HPDE6-E6E7 (cell line): ENCODE measurements around the gene MAN1A2.

Source experiments
- DNase-seq: peaks from one replicate; pipeline ENCODE4 v3.0.0; 2011; ENCODE audit warnings: missing footprints; ENCODE audit errors: extremely low spot score

MAN1A2 gene

DNA sequence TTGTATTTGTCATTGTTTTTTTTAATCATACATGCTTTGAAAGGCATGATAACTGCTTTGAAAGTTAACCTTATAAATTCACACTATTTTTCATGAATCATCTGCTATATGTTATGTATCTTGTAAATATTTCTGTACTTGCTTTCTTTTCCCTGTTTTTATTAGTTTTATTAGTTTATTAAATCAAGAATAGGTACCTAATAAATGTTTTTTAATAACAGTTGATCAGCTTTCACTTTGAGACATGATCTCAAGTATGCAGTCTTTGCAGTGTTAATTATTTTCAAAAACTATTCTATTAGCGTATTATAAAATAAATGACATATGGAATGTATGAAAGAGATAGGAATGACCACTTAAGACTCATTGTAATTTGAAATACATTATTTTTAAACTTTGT, 127.8 kb downstream of the MAN1A2 start:
- DNase-seq = no peak

DNA sequence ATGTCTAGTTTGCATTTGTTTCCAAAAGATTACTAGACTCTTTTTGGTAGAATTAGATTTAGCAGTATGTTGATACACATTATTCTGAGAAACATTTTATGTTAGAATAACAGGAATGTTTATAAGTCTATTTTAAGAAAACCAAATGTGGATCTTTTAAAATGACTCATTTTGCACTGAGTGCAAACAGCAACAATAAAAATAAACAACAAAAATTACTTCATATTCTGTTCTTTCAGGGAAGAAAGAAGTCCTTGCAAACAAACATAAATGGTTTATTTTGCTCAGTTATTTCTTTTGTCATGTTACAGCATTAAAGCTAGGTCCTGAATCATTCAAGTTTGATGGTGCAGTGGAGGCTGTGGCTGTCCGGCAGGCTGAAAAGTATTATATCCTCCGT, 131.8 kb downstream of the MAN1A2 start:
- DNase-seq = no peak

DNA sequence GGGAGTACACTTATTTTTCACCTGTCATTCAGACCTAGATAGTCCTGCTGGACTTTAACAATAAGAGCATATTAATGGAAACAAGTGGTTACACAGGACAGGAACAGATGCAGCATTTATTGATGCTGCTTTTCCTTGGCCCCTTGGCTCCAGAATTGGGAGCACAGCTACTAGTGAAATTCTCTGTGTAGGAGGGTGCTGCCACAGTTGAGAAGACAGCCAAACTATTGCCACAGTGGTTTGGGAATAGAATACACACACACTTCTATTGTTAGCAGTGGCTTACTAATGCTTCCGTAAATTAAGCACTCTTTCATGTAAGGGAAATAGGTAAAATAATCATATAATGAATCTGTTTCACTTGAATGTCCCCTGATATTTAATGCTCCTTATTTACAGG, 133.3 kb downstream of the MAN1A2 start:
- no peak for DNase-seq

DNA sequence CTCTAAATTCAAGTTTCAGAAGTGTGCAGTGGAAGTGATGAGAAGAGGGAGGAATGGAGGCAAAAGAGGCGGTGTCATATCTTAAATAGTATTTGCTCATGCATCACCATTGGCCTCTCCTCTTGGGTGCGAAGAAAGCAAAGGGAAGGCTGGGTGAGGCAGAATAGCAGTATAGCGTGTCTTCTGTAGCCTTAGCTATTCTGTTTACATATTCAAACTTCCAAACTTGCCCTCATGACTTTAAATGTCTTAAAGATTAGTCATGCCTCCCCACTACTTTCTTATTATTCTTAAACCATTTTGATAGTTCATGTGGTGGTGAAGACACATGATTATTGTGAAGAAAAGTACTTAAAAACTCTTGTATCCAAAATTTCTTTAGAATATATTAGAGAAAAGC, 134.0 kb downstream of the MAN1A2 start:
- no peak for DNase-seq

DNA sequence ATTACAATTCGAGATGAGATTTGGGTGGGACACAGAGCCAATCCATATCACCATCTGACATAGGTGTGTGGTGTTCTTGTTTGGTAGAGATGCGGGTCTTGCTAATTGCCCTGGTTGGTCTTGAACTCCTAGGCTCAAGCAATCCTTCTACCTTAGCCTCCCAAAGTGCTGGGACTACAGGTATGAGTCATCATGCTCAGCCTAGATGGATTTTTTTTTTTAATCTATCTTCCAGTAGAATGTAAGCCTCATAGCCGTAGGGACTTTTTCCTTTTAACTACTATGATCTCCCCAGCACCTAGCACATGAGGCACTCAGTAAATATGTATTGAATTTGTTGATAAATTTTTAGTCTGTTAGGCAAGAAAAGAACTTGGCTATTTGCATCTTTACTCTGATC, 144.0 kb downstream of the MAN1A2 start:
- DNase-seq = no peak

DNA sequence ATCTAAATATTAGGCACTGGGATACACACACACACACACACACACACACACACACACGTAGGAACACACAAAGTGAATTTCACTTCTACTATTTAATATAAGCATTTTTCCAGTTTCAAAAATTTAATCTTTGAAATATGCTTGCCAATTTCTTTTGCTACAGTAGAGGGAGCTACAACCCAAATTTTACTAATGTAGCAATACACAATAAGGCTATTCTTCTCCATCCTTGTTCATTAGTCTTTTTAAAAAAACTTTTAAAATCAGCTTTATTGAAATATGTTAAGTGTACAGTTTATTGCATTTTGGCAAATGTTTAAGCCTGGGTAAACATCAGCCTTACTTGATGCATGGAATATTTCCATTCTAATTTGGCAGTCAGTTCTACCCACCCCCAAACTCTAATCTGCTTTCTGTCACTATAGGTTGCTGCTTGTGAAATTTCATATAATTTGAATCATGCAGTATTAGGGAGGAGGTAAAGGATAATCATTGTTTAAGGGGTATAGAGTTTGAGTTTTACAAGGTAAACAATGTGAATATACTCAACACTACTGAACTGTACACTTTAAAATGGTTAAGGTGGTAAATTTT, 145.6 kb downstream of the MAN1A2 start:
- no peak for DNase-seq

DNA sequence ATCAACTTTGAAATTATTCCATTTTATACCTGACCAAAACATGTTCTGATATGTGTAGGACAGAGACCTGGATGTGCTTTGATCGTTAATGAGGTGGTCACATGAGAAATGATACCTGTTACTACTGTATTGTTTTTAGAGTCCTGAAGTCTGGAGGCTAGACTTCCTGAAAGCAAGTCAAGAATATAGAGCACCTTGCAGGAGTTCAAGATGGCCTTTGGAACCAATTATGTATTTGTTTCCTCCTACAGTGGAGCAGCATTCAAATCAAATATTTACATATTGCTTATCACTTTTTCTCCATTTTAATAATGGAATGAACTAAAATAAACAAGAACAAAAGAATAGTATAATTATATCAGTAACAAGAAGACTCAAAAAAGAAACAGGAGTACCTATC, 155.9 kb downstream of the MAN1A2 start:
- DNase-seq = no peak

DNA sequence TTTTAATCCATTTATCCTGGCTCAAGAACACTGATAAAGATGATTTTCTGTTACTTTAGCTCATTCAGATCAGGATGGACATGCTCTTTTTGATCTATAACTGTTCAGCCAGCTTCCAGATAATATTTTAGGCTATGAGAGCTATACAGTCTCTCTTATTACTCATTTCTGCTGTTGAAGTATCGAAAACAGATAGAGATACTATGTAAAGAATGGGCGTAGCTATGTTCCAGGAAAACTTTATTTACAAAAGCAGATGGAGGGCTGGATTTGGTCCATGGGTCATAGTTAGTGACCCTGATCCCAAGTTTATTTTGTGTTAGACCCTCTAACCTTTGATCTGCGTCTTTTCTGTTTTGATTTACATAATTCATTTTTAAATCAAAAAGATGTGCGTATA, 159.8 kb downstream of the MAN1A2 start:
- DNase-seq = no peak

DNA sequence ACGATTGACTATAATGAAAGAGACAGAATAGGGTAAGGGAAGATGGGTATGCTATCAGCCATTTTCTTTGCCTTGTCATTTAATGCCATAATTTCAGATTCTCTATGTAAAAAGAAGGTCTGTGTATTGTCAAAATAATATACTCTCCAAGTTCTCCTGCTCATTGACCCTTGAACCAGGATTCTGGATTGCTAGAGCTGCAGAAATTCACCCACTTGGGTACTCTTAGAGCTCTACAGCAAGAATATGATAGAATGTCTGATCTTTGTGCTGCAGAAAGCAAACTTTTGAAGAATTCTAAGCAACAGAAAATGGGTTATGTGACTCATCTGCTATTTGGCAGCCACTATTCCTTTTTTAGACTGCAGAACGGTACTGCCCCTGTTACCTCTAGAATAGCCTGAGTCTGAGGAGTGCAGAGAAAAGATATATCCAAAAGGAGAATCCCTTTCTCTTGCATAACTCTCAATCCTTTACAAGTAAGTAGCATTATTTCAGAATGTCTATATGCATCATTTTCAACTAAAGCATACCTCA, 160.4 kb downstream of the MAN1A2 start:
- no peak for DNase-seq

DNA sequence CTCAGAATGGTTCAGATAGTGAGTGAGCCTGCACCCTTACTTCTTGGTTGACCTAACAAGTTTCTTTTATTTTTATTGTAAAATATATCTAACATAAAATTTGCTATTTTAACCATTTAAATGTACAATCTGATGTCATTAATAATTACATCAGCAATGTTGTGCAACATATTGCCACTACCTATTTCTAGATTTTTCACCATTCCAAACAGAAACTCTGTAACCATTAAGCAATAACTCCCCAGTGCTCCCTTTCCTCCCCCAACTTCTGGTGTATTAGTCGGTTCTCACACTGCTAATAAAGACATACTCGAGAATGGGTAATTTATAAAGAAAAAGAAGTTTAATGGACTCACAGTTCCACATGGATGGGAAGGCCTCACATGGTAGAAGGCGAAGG, 162.4 kb downstream of the MAN1A2 start:
- DNase-seq = no peak

DNA sequence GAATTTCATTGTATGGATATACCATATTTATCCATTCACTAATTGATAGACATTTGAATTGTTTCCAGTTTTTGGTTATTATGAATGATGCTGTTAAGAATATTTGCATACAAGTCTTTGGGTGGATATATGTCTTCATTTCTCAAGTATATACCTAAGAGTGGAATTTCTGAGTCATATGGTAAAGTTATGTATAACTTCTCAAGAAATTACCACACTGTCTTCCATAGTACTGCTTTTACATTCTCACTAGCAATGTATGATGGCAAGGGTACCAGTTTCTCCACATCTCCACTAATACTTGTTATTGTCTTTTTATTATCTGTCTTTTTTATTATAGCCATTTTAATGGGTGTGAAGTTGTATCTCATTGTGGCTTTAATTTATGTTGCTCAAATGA, 164.0 kb downstream of the MAN1A2 start:
- no peak for DNase-seq

DNA sequence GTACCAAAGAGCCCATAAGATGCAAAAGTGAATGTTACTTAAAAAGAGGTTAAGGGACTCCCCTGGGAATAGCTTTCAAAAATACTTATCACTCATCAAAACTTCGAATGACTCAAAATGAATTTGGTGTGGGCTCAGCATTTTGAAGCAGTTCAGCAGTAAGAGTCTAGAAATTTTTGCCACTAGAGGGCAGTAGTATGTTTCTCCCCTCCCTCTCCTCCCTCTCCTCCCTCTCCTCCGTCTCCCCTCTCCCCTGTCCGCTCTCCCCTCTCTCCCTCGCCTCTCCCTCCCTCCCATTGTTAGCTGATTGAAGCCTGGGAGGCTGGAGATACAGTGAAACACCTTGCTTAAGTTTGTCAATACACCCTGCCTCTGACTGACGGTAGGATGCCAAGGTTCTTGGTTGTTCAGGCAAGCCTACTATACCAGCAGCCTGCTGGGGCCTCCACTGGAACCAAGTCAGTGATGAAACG, 167.8 kb downstream of the MAN1A2 start:
- DNase-seq = peak; percentile 17

DNA sequence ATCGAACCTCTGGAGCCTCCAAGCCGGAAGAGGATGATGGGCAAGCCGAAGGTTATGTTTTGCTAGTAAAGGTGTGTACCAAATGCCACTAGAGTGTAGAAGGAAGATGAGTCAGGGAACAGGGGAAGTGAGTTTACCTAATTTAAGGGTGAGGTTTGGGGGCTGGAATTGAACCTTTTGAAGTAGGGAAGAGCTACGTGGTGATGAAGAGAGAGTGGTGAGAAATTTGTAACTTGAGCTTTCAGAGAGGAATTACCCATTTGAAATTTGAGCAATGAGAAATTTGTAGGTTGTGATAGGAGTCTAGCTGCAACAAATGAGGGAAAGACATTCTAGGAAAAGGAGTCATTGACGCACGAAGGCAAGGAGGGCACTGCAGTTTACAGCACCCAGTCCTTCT, 168.6 kb downstream of the MAN1A2 start:
- no peak for DNase-seq

DNA sequence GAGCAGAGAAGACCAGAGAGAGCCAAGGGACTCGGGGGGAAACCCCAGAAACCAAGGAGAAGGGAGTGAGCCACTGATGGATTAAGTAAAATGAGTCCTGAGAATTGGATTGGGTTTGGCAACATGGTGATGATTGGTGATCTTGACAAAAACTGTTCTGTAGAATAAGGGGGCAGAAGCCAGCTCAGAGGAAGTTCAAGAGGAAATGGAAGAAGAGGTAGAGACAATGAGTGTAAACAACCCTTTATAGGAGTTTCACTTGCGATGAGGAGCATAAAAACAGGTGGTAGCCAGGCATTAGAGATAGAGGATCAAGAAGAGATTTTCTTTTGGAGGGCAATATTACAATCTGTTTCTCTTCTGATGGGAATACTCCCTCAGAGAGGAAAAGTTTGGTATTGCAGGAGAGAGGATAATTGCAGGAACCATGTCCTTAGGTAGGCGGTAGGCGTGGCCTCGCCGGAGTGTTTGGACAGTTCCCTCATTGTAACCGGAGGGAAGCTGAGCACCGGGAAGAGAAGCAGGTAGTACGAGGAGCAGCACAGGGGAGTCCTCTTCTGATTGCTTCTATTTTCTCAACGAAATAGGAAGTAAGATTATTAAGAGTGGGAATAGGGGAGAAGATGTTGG, 170.2 kb downstream of the MAN1A2 start:
- peak; percentile 15 for DNase-seq

DNA sequence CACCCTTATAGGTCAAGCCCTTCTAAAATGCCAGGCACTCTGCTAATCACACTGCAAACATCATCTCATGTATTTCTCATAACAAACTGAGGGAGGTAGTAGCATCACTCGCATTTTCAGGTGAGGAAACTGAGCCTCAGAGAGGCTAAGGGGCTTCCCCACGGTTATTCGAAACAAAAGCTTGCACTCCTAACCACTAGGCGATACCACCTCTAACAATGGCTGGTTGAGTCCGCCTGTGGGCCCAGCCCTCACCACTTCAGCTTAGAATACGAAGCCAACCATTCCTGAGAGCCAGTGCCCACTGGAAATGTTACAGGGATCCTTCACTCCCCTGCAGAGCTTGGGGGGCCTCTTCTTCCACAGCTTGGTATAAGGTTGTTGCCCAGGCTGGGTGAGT, 173.3 kb downstream of the MAN1A2 start:
- DNase-seq = no peak

DNA sequence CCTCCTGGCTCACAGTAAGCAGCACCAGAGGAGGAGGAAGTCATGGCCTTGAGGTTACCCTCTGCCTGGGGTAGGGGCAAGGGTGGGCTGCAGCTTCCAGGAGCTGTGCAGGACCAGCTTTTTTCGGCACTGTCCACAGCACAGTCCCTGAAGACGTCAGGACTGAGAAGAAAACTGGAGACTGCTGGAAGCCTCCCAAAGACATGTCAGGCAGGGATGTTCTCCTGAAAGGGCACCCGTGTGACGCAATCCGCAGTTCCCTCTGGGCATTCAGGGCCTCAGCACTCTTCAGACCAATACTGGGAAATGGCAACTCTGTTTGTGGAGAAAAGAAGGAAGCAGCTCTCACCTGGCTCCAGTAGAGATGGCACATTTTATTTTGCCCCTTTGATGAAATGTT, 173.8 kb downstream of the MAN1A2 start:
- DNase-seq = no peak

DNA sequence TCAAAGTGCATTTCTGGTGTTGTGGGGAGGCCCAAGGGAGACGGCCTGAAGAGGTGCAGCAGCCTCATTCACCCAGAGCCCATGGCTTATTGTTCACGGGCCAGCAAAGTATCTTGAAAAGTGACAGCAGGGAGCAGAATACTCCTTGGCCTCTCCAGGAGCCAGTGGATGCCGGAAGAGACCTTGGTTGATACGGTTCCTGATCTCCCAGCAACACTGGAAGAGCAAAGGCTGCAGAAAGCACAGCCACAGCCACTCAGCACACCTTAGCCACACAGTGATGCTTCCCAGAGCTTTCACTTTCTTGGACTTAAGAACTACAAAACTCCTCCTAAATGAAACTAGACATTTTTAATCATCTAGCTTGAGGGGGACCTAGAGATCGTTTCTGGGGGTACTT, 174.3 kb downstream of the MAN1A2 start:
- DNase-seq = no peak

DNA sequence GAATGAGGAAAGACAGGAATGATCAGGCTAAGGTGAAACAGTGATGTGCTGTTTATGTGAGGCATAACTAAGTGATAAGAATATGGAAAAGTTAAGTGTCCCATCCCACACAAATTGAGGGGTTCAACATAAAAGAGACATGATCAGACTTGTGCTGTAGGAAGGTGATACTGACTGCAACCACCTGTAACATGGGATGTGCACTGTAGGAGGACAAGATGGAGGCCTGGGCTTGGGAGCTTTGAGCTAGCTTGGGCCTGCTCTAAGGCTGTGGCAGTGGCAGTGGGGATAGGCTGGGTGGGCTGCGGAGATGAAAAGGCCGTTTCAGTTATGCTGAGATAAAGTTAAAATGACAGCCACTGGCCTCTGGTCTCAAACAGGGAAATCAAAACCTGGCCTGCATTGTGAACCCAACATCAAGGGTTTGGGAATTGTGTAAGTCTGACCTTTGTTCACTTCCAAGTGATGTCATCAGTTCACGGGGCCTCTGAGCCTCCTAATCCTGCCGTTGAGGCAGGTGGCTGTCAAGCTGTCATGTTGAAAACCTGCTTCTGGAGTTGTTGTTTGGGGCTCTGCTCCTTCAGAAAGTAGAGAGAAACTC, 177.4 kb downstream of the MAN1A2 start:
- DNase-seq = no peak

DNA sequence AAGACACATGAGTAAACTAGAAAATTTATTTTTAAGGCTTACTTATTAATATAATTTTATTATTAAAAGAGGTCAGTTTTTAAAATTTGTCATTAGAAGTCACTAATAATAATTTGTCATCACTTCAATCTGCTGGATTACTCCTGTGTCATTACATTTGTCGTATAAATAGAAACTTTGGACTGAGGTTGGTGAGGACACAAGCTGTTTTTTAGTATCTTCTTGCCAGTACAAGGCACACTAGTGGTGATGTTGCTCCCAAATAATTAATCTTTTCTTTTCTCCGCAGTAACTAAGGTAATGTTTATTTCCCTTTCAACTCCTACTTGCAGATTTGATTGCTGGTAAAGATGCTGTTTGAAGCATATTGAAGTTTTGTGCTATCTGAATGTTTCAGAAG, 179.2 kb downstream of the MAN1A2 start:
- no peak for DNase-seq

DNA sequence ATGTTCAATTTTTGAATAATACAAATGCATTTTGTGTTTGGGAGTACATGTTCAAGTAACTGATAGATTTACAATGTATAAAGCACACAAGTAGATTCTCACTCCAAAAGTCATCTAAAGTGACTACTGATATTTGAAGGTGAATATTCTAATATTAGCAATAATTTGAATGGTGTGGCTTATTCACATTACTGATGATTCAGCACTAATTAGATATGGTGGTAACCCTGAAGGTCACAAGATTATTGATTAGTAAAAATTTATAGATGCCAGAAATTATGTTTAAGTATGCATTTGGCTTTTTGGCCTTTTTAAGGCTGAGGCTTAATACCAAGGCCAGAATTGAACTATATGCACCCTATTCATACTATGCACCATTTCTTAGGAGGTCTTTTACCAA, 186.2 kb downstream of the MAN1A2 start:
- DNase-seq = no peak

DNA sequence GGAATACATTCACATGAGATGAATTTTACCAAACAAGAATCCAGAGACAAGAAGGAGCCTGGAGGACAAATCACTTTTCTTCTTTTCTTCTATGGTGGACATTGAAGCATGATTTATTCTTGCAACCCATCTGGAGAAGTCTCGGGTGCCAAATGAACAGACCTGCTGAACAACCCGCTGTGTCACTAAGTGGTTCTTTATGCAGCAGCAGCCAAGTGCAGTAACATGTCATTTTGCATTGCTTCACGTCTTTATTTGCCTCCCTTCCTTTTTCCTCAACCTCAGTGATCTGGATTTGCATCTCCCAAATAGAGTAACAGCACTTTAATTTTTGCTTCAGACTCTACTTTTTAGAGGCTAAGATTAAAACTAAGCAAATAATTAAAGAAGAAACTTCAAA, 188.6 kb downstream of the MAN1A2 start:
- DNase-seq = no peak

DNA sequence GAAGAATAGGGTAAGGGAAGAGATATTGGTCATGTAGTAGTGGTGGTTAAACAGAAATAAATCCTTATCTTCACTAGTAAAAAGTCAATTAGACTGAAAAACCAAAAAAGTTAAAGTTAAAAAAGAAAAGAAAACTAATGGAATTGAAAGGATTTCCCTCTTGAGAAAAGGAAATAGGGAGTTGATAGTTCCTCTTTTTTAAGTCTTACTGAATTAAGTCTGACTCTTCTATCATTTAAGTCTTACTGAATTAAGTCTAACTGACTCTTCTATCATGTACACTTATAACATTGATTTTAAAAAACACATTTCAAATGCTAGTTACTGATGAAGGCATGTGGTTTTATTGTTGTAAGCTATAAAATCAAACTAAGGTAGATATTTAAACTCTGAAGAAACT, 189.1 kb downstream of the MAN1A2 start:
- no peak for DNase-seq

DNA sequence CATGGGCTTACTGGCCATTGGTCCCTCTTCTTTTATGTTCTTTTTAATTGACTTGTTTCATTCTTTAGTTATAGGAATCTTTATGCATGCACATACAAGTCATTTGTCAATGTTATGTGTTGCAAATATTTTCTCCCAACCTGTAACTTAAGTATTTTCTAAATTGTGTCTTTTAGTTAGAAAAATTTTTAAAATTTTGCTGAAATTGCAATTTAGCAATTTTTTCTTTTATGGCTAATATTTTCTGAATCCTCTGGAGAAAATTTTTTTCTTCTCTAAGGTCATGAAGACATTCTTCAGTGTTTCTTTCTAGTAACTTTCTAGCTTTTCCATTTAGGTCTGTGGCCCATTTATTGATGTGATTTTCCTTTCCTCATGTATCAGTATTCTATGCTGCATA, 189.7 kb downstream of the MAN1A2 start:
- DNase-seq = no peak
